Measurements from ENCODE around the gene CGREF1. TPM values are rescaled to one million over a fixed set of nuclear protein-coding genes. Genes with fewer than 3 reads are reported as not detected.
"Not testable (repeated sequence)": the region's sequence is repeated elsewhere in the genome, so short reads cannot be mapped to it uniquely, and the experiment has no call there.

CGREF1 gene
- total and polyA plus RNA-seq, 9 donors: 0.76 to 6.7 (median 2.2) TPM

DNA sequence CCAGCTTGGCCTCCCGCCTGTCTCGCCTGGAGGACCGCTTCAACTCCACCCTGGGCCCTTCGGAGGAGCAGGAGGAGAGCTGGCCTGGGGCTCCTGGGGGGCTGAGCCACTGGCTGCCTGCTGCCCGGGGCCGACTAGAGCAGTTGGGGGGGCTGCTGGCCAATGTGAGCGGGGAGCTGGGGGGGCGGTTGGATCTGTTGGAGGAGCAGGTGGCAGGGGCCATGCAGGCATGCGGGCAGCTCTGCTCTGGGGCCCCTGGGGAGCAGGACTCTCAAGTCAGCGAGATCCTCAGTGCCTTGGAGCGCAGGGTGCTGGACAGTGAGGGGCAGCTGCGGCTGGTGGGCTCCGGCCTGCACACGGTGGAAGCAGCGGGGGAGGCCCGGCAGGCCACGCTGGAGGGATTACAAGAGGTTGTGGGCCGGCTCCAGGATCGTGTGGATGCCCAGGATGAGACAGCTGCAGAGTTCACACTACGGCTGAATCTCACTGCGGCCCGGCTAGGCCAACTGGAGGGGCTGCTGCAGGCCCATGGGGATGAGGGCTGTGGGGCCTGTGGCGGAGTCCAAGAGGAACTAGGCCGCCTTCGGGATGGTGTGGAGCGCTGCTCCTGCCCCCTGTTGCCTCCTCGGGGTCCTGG lies 36.0 kb downstream of the CGREF1 start:
- Histone ChIP-seq H3K9me3 (replicated peaks; ENCODE audit: control insufficient read depth, low read depth, low read length) (no peaks in the 10 kb centered on the region), H3K27ac (ENCODE audit: low read length) (peak overlapping the region; percentile 83), H3K4me1 (ENCODE audit: control insufficient read depth, insufficient read depth, low read length) (peaks cover 83% of the 10 kb centered on the region), H3K27me3 (ENCODE audit: control insufficient read depth, insufficient read depth, low read length) (peaks cover 4% of the 10 kb centered on the region), H3K36me3 (ENCODE audit: control insufficient read depth, insufficient read depth, low read length) (peaks cover 14% of the 10 kb centered on the region), H3K4me3 (ENCODE audit: low read length) (no peak overlapping the region)
- 61% methylated on average over 26 of the region's 27 CpGs for WGBS (ENCODE audit: insufficient coverage)
- DNase-seq: peak; percentile 71

DNA sequence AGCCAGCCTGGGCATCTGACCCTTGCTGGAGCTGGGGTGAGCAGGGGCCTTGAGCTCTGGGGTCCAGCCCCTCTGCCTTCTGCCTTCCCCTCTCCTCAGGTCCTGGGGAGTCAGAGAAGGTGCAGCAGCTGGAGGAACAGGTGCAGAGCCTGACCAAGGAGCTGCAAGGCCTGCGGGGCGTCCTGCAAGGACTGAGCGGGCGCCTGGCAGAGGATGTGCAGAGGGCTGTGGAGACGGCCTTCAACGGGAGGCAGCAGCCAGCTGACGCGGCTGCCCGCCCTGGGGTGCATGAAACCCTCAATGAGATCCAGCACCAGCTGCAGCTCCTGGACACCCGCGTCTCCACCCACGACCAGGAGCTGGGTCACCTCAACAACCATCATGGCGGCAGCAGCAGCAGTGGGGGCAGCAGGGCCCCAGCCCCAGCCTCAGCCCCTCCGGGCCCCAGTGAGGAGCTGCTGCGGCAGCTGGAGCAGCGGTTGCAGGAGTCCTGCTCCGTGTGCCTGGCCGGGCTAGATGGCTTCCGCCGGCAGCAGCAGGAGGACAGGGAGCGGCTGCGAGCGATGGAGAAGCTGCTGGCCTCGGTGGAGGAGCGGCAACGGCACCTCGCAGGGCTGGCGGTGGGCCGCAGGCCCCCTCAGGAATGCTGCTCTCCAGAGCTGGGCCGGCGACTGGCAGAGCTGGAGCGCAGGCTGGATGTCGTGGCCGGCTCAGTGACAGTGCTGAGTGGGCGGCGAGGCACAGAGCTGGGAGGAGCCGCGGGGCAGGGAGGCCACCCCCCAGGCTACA lies 36.8 kb downstream of the CGREF1 start:
- H3K4me1 ChIP-seq (ENCODE audit: control insufficient read depth, insufficient read depth, low read length): peaks cover 86% of the 10 kb centered on the region
- H3K4me3 ChIP-seq (ENCODE audit: low read length): no peak overlapping the region
- DNase-seq: no peak
- H3K27me3 ChIP-seq (ENCODE audit: control insufficient read depth, insufficient read depth, low read length): peaks cover 1% of the 10 kb centered on the region
- peaks cover 14% of the 10 kb centered on the region for H3K36me3 ChIP-seq (ENCODE audit: control insufficient read depth, insufficient read depth, low read length)
- WGBS (ENCODE audit: insufficient coverage): 76% methylated on average over 38 of the region's 38 CpGs
- no peaks in the 10 kb centered on the region for H3K9me3 ChIP-seq (replicated peaks; ENCODE audit: control insufficient read depth, low read depth, low read length)
- peak overlapping the region; percentile 83 for H3K27ac ChIP-seq (ENCODE audit: low read length)

DNA sequence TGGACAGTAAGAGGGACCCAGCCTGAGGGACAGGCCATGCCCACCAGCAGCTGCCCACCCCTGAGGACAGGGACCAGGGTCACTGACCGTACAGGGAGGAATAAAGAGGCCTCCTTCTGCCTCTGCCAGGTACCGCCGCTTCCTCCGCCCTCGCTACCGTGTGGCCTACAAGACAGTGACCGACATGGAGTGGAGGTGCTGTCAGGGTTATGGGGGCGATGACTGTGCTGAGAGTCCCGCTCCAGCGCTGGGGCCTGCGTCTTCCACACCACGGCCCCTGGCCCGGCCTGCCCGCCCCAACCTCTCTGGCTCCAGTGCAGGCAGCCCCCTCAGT lies 38.4 kb downstream of the CGREF1 start:
- Histone ChIP-seq H3K4me1 (ENCODE audit: control insufficient read depth, insufficient read depth, low read length) (peaks cover 91% of the 10 kb centered on the region), H3K27me3 (ENCODE audit: control insufficient read depth, insufficient read depth, low read length) (no peaks in the 10 kb centered on the region)
- no peak for DNase-seq

DNA sequence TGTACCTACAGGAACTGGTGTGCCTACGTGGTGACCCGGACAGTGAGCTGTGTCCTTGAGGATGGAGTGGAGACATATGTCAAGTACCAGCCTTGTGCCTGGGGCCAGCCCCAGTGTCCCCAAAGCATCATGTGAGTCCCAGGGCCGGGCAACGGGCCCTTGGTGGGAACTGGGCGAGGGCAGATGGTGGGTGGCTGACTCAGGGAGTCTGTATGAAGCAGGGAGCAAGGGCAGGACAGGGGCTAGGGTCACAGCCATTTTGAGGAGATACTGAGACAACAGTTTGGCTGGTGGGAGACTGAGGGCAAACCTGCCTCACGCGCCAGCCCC lies 38.8 kb downstream of the CGREF1 start:
- Histone ChIP-seq H3K9me3 (replicated peaks; ENCODE audit: control insufficient read depth, low read depth, low read length) (no peaks in the 10 kb centered on the region), H3K27me3 (ENCODE audit: control insufficient read depth, insufficient read depth, low read length) (no peaks in the 10 kb centered on the region), H3K36me3 (ENCODE audit: control insufficient read depth, insufficient read depth, low read length) (peaks cover 14% of the 10 kb centered on the region), H3K4me1 (ENCODE audit: control insufficient read depth, insufficient read depth, low read length) (peaks cover 91% of the 10 kb centered on the region), H3K27ac (ENCODE audit: low read length) (peak overlapping the region; percentile 33), H3K4me3 (ENCODE audit: low read length) (peak overlapping the region; percentile 49)
- WGBS (ENCODE audit: insufficient coverage): 37% methylated on average over 7 of the region's 7 CpGs
- no peak for DNase-seq

More for the DNA sequence above, 38.4 kb downstream of the CGREF1 start:
- Histone ChIP-seq H3K9me3 (replicated peaks; ENCODE audit: control insufficient read depth, low read depth, low read length) (no peaks in the 10 kb centered on the region), H3K4me3 (ENCODE audit: low read length) (no peak overlapping the region), H3K36me3 (ENCODE audit: control insufficient read depth, insufficient read depth, low read length) (peaks cover 14% of the 10 kb centered on the region), H3K27ac (ENCODE audit: low read length) (peak overlapping the region; percentile 83)
- 54% methylated on average over 11 of the region's 14 CpGs for WGBS (ENCODE audit: insufficient coverage)

DNA sequence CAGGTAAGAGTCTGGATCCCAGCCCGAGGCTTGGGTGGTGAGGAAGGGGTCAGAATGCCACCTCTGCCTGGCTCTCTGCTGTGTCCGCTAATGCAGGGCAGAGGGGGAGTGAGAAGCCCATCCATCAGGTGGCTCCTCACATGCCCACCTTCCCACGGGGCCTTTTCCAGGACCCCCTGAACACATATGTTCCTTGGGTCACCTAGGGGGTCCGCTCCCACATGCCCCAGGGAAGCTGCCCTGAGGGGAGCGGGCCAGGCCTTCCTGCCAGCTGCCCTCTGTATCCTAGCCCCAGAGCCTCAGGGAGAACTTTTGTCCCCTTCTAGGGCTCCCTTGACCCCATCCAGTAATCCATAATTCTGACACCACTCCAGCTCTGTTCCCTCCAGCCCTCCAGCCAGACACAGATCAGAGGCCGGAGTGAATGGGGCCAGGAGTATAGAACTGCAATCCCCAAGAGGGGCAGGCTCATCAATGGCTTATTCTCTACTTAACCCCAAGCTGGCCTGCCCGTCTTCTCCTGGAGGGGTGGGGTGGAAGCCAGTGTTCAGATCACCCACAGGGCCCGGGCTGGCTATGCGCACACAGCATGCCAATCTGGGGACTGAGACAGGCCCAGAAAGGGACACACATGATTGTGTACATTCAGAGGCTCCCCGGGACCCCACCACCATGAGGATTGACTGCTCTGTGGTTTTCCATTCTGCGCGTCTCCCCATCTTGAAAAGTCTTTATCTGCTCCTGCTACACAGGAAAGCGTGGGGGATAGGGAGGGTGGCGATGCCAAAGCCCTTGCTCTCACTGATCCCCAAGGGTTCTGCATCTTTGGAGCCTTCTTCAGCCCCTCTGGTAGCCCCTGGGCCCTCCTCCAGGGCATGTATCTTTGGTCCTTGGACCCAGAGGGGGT lies 39.4 kb downstream of the CGREF1 start:
- no peak for DNase-seq

DNA sequence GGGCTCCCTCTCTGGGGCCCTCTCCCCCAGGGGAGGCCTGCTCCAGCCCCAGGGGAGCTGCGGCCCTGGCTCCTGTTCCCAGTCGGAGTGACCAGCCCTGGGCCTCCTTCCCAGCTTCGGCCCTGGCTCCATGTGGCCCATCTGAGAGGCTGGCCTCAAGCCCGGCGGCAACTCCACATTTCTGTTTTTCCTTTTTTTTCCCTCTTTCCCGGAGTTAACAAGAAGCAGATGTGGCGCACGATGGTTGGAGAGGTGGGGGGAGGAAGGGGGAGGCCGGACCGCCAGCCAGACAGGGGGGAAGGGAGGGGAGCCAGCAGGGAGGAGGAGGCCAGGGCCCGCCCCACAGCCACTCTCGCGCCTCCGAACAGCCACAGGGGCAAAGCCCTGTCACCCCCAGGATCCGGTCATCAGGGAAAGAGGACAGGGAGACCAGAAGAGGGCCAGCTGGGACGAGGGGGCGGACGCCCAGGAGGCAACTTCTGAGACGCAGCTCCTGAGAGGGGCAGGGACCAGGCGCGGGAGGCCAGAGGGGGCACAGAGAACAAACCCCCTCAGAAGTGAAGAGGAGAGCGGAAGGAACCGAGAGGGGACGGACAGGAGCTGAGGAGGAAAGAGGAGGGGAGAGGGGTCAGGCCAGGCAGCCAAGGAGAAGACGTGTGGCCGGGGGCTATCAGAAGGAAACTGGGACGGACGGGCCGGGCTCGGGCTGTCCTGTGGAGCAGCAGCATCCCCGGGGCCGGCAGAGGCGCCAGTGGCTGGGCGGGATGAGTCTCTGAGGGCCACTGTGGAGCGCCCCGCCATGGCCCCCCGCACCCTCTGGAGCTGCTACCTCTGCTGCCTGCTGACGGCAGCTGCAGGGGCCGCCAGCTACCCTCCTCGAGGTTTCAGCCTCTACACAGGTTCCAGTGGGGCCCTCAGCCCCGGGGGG lies 40.4 kb downstream of the CGREF1 start, which contains the start of gene EMILIN1:
Gene EMILIN1, plus strand, starts transcription at position 349 of the 928 bp plus-strand sequence. Its CDS starts 451 bp downstream, at position 800.
- Histone ChIP-seq H3K4me3 (ENCODE audit: low read length) (peak within 1 kb of the TSS; percentile 49), H3K9me3 (replicated peaks; ENCODE audit: control insufficient read depth, low read depth, low read length) (no peaks in the 10 kb centered on the region), H3K36me3 (ENCODE audit: control insufficient read depth, insufficient read depth, low read length) (peaks cover 10% of the 10 kb centered on the region), H3K27ac (ENCODE audit: low read length) (peak within 1 kb of the TSS; percentile 84), H3K4me1 (ENCODE audit: control insufficient read depth, insufficient read depth, low read length) (peaks cover 91% of the 10 kb centered on the region), H3K27me3 (ENCODE audit: control insufficient read depth, insufficient read depth, low read length) (no peaks in the 10 kb centered on the region)
- WGBS (ENCODE audit: insufficient coverage): 1% methylated on average over 36 of the region's 41 CpGs
- DNase-seq: peak; percentile 99

More for the DNA sequence above, 39.4 kb downstream of the CGREF1 start:
- Histone ChIP-seq H3K4me3 (ENCODE audit: low read length) (peak overlapping the region; percentile 49), H3K4me1 (ENCODE audit: control insufficient read depth, insufficient read depth, low read length) (peaks cover 91% of the 10 kb centered on the region), H3K27me3 (ENCODE audit: control insufficient read depth, insufficient read depth, low read length) (no peaks in the 10 kb centered on the region), H3K36me3 (ENCODE audit: control insufficient read depth, insufficient read depth, low read length) (peaks cover 14% of the 10 kb centered on the region), H3K27ac (ENCODE audit: low read length) (peak overlapping the region; percentile 84), H3K9me3 (replicated peaks; ENCODE audit: control insufficient read depth, low read depth, low read length) (no peaks in the 10 kb centered on the region)
- 29% methylated on average over 5 of the region's 14 CpGs for WGBS (ENCODE audit: insufficient coverage)

DNA sequence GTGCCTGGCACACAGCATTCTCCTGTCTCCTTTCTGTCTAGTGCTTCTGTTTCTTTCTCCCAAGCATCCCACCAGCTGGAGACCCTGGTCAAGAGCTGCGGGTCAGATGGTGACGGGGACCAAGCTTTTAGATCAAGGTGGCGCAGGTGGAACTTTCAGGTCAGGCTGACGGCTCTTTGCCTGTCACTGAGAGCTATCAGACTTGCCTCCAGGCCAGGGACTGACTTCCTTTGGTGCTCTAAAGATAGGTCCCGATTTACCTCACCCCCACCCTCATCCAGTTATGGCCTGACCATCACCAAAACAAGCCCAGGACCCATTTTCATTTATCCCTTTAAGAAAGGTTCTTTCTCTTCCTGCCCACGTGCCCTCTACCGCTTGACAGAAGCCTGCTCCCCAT lies 41.7 kb downstream of the CGREF1 start:
- H3K27me3 ChIP-seq (ENCODE audit: control insufficient read depth, insufficient read depth, low read length): no peaks in the 10 kb centered on the region
- DNase-seq: no peak
- peaks cover 89% of the 10 kb centered on the region for H3K4me1 ChIP-seq (ENCODE audit: control insufficient read depth, insufficient read depth, low read length)
- H3K27ac ChIP-seq (ENCODE audit: low read length): peak overlapping the region; percentile 75
- no peak overlapping the region for H3K4me3 ChIP-seq (ENCODE audit: low read length)
- peaks cover 3% of the 10 kb centered on the region for H3K36me3 ChIP-seq (ENCODE audit: control insufficient read depth, insufficient read depth, low read length)
- WGBS (ENCODE audit: insufficient coverage): 75% methylated on average over 7 of the region's 7 CpGs
- H3K9me3 ChIP-seq (replicated peaks; ENCODE audit: control insufficient read depth, low read depth, low read length): no peaks in the 10 kb centered on the region

DNA sequence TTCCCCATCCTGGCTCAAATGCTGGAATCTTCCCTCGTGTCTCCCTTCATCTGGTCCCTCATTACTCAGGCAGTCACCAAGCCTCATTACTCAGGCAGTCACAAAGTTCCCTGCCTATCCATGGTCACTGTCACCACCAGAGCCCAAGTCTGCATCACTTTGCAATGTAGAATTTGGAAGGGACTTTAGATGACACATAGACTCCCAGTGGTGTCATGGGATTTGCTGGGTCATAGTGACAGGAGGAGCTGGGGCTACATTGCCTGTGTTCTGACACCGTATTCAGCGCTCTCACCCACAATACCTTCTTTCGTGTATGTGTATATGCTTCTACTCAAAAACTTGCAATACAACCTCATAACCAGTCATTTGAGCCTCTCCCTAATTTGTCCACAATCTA lies 42.6 kb downstream of the CGREF1 start:
- no peaks in the 10 kb centered on the region for H3K9me3 ChIP-seq (replicated peaks; ENCODE audit: control insufficient read depth, low read depth, low read length)
- DNase-seq: no peak
- H3K27me3 ChIP-seq (ENCODE audit: control insufficient read depth, insufficient read depth, low read length): no peaks in the 10 kb centered on the region
- peaks cover 84% of the 10 kb centered on the region for H3K4me1 ChIP-seq (ENCODE audit: control insufficient read depth, insufficient read depth, low read length)
- H3K27ac ChIP-seq (ENCODE audit: low read length): peak overlapping the region; percentile 20
- 50% methylated on average over 1 of the region's 4 CpGs for WGBS (ENCODE audit: insufficient coverage)
- H3K4me3 ChIP-seq (ENCODE audit: low read length): no peak overlapping the region
- H3K36me3 ChIP-seq (ENCODE audit: control insufficient read depth, insufficient read depth, low read length): no peaks in the 10 kb centered on the region

DNA sequence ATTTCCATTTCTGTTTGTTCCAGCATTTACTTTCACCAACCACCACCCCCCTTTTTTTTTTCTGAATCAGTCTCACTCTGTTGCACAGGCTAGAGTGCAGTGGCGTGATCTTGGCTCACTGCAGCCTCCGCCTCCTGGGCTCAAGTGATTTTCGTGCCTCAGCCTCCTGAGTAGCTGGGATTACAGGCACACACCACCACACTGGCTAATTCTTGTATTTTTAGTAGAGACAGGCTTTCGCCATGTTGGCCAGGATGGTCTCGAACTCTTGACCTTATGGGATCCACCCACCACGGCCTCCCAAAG lies 43.4 kb downstream of the CGREF1 start:
- not testable (repeated sequence) for H3K36me3 ChIP-seq (ENCODE audit: control insufficient read depth, insufficient read depth, low read length); DNase-seq; H3K9me3 ChIP-seq (replicated peaks; ENCODE audit: control insufficient read depth, low read depth, low read length); H3K27me3 ChIP-seq (ENCODE audit: control insufficient read depth, insufficient read depth, low read length); H3K4me3 ChIP-seq (ENCODE audit: low read length)
- Histone ChIP-seq H3K27ac (ENCODE audit: low read length) (peak overlapping the region; percentile 56), H3K4me1 (ENCODE audit: control insufficient read depth, insufficient read depth, low read length) (peaks cover 79% of the 10 kb centered on the region)
- WGBS (ENCODE audit: insufficient coverage): 72% methylated on average over 2 of the region's 6 CpGs

Data from muscle of leg (tissue), 11 donors.